Measurements from ENCODE around the gene PKP1. TPM values are rescaled to one million over a fixed set of nuclear protein-coding genes. Genes with fewer than 3 reads are reported as not detected.

PKP1 gene
- total RNA-seq, 1 donor from 2014 or later = not detected

DNA sequence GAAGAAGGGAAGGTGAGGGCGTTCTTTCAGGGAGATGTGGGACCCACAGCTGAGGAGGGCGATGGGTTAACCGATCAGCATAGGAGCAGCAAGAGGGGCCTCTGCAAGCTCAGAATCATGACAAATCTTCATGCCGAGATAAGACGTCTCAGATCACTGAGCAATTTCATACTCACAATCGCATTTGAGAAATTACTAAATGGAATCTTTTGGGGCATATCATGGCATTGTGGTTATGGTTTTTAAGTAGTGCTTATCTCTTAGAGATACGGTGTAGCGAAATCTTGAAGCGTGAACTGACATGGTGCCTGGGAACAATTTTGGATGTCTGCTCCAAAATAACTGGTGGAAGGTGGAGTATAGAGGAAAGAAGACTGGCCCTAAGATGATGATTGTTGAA lies 88.0 kb downstream of the PKP1 start:
- intact Hi-C loops (cut with micrococcal nuclease) = no loop called here
- no peak overlapping the region for H3K4me3 Mint-ChIP-seq
- H3K9me3 Mint-ChIP-seq = no peaks in the 10 kb centered on the region
- no peak for DNase-seq (ENCODE audit: low spot score)
- no peaks in the 10 kb centered on the region for H3K36me3 Mint-ChIP-seq (ENCODE audit: low read depth)
- no peaks in the 10 kb centered on the region for H3K4me1 Mint-ChIP-seq (ENCODE audit: low read depth)
- no peak overlapping the region for H3K27ac Mint-ChIP-seq
- peaks cover 18% of the 10 kb centered on the region for H3K27me3 Mint-ChIP-seq (ENCODE audit: insufficient read depth)

DNA sequence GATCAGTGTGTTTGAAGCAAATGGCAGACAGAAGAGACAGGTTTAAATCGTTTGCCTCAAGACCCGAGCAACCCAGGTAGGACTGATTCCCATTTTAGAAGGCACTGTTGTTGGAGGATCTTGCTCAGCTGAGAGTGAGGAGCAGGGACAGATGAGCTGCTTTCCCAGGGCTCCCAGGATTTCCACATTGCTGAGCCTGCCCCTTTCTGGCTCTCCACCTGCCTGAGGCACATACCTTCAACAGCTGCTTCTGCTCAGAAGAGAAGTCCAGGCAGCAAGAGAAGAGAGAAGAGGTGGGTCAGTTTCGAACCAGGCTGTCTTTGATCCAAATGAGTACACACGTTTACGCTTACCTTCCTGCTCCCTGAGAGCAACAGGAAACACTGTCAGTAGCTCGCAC lies 88.5 kb downstream of the PKP1 start:
- Mint-ChIP-seq H3K4me1 (ENCODE audit: low read depth) (no peaks in the 10 kb centered on the region), H3K36me3 (ENCODE audit: low read depth) (no peaks in the 10 kb centered on the region), H3K9me3 (no peaks in the 10 kb centered on the region), H3K4me3 (no peak overlapping the region), H3K27ac (no peak overlapping the region), H3K27me3 (ENCODE audit: insufficient read depth) (peaks cover 18% of the 10 kb centered on the region)
- no peak for DNase-seq (ENCODE audit: low spot score)
- intact Hi-C loops (cut with micrococcal nuclease) = no loop called here

DNA sequence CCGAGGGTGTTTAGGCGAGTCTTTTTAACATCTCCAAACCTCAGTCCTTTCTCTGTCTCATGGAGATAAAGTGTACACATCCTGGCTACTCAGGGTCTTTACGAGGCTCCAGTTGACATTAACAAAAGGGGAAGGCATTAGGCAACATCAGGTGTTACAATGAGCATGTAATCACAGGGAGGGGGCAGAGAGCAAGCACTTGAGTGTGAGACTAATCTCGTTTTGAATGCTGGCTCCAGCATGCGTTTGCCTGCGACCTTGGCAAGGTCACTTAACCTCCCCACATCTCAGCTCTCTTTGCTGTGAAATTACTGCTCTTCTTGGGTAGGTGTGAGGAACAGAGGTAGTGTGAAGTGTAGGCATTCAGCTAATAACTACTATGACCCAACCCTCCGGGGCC lies 91.1 kb downstream of the PKP1 start:
- Mint-ChIP-seq H3K27me3 (ENCODE audit: insufficient read depth) (peaks cover 17% of the 10 kb centered on the region), H3K36me3 (ENCODE audit: low read depth) (no peaks in the 10 kb centered on the region), H3K9me3 (no peaks in the 10 kb centered on the region), H3K4me3 (no peak overlapping the region), H3K4me1 (ENCODE audit: low read depth) (no peaks in the 10 kb centered on the region), H3K27ac (no peak overlapping the region)
- intact Hi-C loops (cut with micrococcal nuclease) = no loop called here
- DNase-seq (ENCODE audit: low spot score) = no peak

DNA sequence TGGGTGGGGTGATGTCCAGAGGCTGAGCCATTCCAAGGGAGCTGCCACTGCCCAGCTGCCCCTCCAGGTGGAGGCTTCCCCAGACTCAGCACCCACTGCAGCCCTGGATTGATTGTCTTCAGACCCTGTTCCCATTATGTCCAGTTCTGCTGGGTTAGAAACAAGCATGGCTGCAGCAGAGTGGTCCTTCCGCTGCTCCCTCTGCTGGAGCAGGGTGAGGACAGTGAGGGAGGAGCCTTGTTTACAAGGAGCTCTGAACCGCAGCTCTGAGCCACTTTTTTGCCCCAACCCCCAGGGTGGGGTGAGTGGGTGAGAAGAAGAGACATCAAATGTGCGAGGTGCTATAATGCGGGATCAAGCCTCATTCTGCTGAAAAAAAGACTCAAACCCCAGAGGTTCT lies 91.9 kb downstream of the PKP1 start:
- H3K9me3 Mint-ChIP-seq = no peaks in the 10 kb centered on the region
- intact Hi-C loops (cut with micrococcal nuclease) = no loop called here
- H3K4me1 Mint-ChIP-seq (ENCODE audit: low read depth) = no peaks in the 10 kb centered on the region
- no peak for DNase-seq (ENCODE audit: low spot score)
- no peak overlapping the region for H3K4me3 Mint-ChIP-seq
- peaks cover 17% of the 10 kb centered on the region for H3K27me3 Mint-ChIP-seq (ENCODE audit: insufficient read depth)
- H3K27ac Mint-ChIP-seq = no peak overlapping the region
- H3K36me3 Mint-ChIP-seq (ENCODE audit: low read depth) = no peaks in the 10 kb centered on the region

DNA sequence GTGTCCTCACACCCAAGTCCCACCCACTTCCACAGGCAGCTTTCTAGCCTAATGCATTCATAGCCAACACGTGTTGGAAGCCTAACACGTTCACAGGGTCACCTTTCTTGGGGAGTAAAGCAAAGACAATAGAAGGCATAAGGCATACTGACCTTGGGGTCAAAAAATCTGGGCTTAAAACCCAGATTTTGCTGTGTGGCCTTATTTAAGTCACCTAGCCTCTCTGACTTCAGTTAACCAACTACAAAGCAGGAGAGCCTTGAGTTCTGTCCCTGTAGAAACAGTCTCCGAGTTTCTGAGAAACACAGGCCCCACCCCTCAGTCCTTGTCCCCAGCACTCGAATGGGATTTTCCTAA lies 92.8 kb downstream of the PKP1 start:
- no peak overlapping the region for H3K4me3 Mint-ChIP-seq
- H3K36me3 Mint-ChIP-seq (ENCODE audit: low read depth) = no peaks in the 10 kb centered on the region
- DNase-seq (ENCODE audit: low spot score) = no peak
- H3K27me3 Mint-ChIP-seq (ENCODE audit: insufficient read depth) = peaks cover 16% of the 10 kb centered on the region
- H3K27ac Mint-ChIP-seq = no peak overlapping the region
- intact Hi-C loops (cut with micrococcal nuclease) = no loop called here
- no peaks in the 10 kb centered on the region for H3K9me3 Mint-ChIP-seq
- H3K4me1 Mint-ChIP-seq (ENCODE audit: low read depth) = no peaks in the 10 kb centered on the region

DNA sequence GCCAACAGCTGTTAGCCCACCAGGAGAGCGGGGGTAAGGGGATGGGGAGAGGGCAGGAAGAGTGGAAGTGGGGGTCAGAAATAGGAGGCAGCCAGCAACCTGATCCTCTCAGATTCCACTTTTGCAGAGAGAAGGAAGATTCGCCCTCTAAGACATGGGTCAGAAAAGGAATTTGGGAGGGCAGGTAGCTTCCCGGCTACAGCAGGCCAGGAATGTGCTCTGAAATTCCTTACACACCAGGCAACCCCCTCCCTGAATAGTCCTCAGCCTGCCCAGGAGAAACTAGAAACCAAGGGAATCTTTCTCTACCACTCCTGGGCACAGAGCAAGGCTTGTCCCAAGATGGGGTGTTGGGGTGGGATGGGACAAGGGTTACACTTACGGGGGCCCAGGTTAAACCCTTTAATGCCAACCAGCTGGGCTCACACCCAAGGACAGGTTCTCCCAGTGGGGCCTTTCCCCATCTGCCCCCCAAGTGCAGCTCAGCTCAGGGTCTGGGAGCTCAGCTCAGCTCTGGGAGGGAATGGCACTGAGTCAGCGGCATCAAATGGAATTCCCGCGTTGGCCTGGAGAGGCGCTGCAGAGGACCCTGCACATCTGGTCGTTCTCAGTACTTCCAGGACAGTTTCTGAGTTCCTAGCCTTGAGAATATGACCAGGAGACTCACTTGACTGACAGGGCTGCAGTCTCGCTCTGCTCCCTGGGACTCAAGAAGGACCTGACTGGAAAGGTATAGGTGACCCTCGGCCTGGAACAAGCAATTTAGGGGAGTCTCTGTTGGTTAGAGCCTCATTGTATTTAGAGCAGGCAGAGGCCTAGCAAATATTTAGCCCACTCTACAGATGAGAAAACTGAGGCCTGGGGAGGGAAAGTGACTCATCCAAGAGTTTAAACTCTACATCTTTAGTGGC lies 93.4 kb downstream of the PKP1 start:
- Mint-ChIP-seq H3K9me3 (no peaks in the 10 kb centered on the region), H3K36me3 (ENCODE audit: low read depth) (no peaks in the 10 kb centered on the region), H3K4me1 (ENCODE audit: low read depth) (no peaks in the 10 kb centered on the region), H3K27me3 (ENCODE audit: insufficient read depth) (peaks cover 10% of the 10 kb centered on the region), H3K27ac (no peak overlapping the region), H3K4me3 (no peak overlapping the region)
- no peak for DNase-seq (ENCODE audit: low spot score)
- intact Hi-C loops (cut with micrococcal nuclease) = no loop called here

DNA sequence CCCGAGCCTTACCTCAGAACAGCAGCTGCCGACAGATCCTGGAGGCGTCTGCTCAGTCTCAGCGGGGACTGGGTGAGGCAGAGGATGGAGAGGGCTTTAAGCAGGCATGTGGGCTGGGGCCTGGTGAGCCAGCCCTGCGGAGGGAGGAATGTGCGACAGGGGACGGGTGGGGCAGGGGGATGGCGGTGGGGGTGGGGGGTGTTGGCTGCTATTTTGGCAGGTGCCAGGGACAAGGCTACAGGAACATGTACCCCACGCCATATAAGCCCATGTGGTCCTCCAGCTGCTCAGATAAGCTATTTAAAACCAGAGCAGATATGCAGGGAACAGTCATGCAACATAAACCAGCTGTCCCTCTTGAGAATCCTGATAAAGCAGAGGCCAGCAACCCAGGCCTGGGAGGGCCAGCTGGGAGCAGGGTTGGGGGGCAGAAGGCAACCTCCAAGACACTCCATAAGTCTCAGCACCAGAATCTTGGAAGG lies 94.3 kb downstream of the PKP1 start, which contains the start of gene TNNT2:
TNNT2 (minus strand) TSS at position 70 of the 482 bp plus-strand sequence. CDS start 4,426 bp downstream, outside the sequence.
- Mint-ChIP-seq H3K4me1 (ENCODE audit: low read depth) (no peaks in the 10 kb centered on the region), H3K27ac (no peak within 1 kb of the TSS), H3K4me3 (no peak within 1 kb of the TSS), H3K27me3 (ENCODE audit: insufficient read depth) (peaks cover 10% of the 10 kb centered on the region), H3K36me3 (ENCODE audit: low read depth) (no peaks in the 10 kb centered on the region), H3K9me3 (no peaks in the 10 kb centered on the region)
- intact Hi-C loops (cut with micrococcal nuclease) = no loop called here
- DNase-seq (ENCODE audit: low spot score) = no peak

DNA sequence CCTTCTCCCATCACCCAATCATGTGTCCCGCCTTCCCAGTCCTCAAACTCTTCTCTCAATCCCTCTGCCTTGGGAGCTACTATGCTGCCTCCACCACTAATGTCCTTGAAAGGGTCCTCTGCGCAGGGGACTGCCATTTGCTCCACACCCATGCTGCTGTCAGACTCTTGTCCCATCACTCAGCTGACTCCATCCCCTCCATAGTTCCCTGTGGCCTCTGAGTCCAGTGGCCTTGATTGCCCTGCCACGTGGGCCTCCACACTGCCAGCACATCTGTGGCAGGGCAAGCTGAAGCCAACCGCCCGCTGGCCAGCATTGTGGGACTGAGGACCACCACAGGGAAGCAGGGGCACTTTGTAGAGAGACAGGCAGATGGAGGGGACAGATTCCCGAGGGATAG lies 95.5 kb downstream of the PKP1 start:
- no peaks in the 10 kb centered on the region for H3K9me3 Mint-ChIP-seq
- peaks cover 5% of the 10 kb centered on the region for H3K27me3 Mint-ChIP-seq (ENCODE audit: insufficient read depth)
- no peak overlapping the region for H3K4me3 Mint-ChIP-seq
- no peak overlapping the region for H3K27ac Mint-ChIP-seq
- intact Hi-C loops (cut with micrococcal nuclease) = no loop called here
- DNase-seq (ENCODE audit: low spot score) = no peak
- H3K36me3 Mint-ChIP-seq (ENCODE audit: low read depth) = no peaks in the 10 kb centered on the region
- H3K4me1 Mint-ChIP-seq (ENCODE audit: low read depth) = no peaks in the 10 kb centered on the region

DNA sequence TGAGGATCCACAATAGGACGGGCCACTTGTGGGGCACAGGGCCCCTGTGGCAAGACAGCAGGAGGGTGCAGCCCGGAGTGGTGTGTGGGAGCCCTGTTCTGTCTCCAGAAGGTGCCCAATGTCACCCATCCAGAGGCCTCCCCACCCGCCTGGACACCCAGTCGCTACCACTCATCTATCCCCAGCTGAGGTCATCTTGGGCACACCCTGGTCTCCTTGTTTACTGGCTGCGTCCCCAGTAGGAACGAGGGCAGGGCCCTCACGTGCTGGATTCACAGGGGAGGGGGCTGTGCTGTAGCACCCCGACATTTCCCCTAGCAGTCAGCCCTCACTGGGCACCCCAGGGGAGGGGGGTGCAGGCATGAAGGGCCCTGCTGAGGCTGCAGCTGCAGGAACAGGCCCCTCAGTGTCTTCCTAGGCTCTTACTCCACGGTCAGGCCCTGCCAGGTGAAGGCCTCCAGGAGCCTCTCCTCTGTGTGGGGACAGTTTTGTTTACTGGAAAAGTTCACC lies 96.5 kb downstream of the PKP1 start:
- H3K36me3 Mint-ChIP-seq (ENCODE audit: low read depth) = no peaks in the 10 kb centered on the region

DNA sequence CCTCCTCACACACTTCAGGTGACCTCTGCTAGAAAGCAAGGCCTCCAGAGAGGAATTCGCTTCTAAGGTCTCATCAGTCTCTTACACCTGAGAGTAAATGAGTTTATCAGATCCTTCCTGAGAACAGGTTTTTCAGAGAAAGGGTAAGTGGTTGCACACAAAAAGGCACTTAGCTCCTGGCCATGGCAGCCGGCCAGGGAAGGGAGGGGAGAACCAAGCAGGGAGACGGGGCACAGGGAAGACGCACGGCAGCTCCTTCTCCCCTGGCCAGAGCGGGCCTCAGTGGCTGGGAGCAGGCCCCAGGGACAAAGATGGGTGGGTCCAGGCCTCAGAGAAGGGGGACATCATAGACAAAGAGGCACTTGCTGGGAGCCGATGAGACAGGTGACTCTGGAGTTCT lies 97.8 kb downstream of the PKP1 start:
- Mint-ChIP-seq H3K4me1 (ENCODE audit: low read depth) (no peaks in the 10 kb centered on the region), H3K27me3 (ENCODE audit: insufficient read depth) (peaks cover 4% of the 10 kb centered on the region), H3K4me3 (no peak overlapping the region), H3K27ac (no peak overlapping the region), H3K9me3 (no peaks in the 10 kb centered on the region), H3K36me3 (ENCODE audit: low read depth) (no peaks in the 10 kb centered on the region)
- intact Hi-C loops (cut with micrococcal nuclease) = no loop called here
- DNase-seq (ENCODE audit: low spot score) = no peak

More for the DNA sequence above, 96.5 kb downstream of the PKP1 start:
- Mint-ChIP-seq H3K9me3 (no peaks in the 10 kb centered on the region), H3K27me3 (ENCODE audit: insufficient read depth) (peaks cover 6% of the 10 kb centered on the region), H3K27ac (no peak overlapping the region), H3K4me1 (ENCODE audit: low read depth) (no peaks in the 10 kb centered on the region), H3K4me3 (no peak overlapping the region)
- no peak for DNase-seq (ENCODE audit: low spot score)
- intact Hi-C loops (cut with micrococcal nuclease) = no loop called here

Other genes with a start within 250 kb of the PKP1 start
- not detected in 2 replicates for gene CACNA1S, start 171.1 kb upstream of the PKP1 start, total RNA-seq
- gene ASCL5, start 156.3 kb upstream of the PKP1 start, total RNA-seq = not detected in 2 replicates
- gene TMEM9, start 129.0 kb upstream of the PKP1 start, total RNA-seq = 13.2 and 13.9 TPM in 2 replicates
- not detected in 2 replicates for gene IGFN1, start 92.7 kb upstream of the PKP1 start, total RNA-seq
- not detected in 2 replicates for gene TNNT2, start 94.2 kb downstream of the PKP1 start, total RNA-seq
- not detected in 2 replicates for gene LAD1, start 115.8 kb downstream of the PKP1 start, total RNA-seq
- gene TNNI1, start 138.2 kb downstream of the PKP1 start, total RNA-seq = not detected in 2 replicates
- 16.6 and 17.3 TPM in 2 replicates for gene PHLDA3, start 185.7 kb downstream of the PKP1 start, total RNA-seq
- gene CSRP1, start 223.6 kb downstream of the PKP1 start, total RNA-seq = 66.0 and 66.2 TPM in 2 replicates